Omental fat pad (tissue), 4 donors: ENCODE data around the gene LRP5. TPM values are rescaled to one million over a fixed set of nuclear protein-coding genes. Genes with fewer than 3 reads are reported as not detected.
A peak's percentile ranks its signal among the peaks of the same experiment; 100 is the strongest.
"Not testable (repeated sequence)": the region's sequence is repeated elsewhere in the genome, so short reads cannot be mapped to it uniquely, and the experiment has no call there.

Experiments
- ATAC-seq: fragments of 150-250 bp; one replicate; pipeline ENCODE4 v1.9.1; 2016; ENCODE audit warnings: mild to moderate bottlenecking, moderate library complexity; ENCODE audit not compliant: low FRiP score
- DNase-seq: peaks from one replicate; pipeline ENCODE4 v3.0.0-alpha.2; 2019; ENCODE audit warnings: low spot score
- total RNA-seq, 4 donors: library from RNA; depleted of rRNA; stranded (reverse); fragments of >200 nt; gene quantifications; one replicate each; pipeline ENCODE4 v1.1.0, GENCODE V29; 2016
- TF ChIP-seq, protein P1 (sequence below), 3 donors: fragments of 450-650 bp; IDR thresholded peaks; one replicate each; pipeline ENCODE4 v1.5.1; 2016 to 2017; ENCODE audit warnings: antibody characterized with exemption in 3 of 3, mild to moderate bottlenecking in 3 of 3, moderate library complexity in 2 of 3

Gene LRP5
- total RNA-seq, 4 donors from 2014 or later = 18.0 to 44.5 (median 34.6) TPM

DNA sequence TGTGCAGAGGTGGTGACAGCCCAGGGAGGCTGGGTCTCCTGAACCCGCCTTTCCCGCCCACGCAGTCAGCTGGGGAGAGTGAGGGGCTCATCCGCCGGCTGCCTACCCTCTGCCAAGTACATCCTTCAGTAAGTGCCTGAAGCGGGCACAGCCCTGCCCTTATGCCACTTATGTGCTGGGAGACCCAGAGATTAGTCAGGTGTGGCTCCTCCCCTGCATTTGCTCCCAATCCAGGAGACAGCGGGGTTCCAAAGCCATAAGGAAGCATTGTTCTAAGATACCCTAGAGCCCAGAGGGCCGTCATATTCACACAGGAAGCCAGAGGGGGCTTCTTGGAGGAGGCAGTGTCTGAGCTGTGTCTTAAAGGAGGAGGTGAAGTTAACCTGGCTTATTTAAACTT is 142.4 kb downstream of the LRP5 start:
- ATAC-seq = no peak
- DNase-seq = no peak
- TF ChIP-seq, protein P1, sequence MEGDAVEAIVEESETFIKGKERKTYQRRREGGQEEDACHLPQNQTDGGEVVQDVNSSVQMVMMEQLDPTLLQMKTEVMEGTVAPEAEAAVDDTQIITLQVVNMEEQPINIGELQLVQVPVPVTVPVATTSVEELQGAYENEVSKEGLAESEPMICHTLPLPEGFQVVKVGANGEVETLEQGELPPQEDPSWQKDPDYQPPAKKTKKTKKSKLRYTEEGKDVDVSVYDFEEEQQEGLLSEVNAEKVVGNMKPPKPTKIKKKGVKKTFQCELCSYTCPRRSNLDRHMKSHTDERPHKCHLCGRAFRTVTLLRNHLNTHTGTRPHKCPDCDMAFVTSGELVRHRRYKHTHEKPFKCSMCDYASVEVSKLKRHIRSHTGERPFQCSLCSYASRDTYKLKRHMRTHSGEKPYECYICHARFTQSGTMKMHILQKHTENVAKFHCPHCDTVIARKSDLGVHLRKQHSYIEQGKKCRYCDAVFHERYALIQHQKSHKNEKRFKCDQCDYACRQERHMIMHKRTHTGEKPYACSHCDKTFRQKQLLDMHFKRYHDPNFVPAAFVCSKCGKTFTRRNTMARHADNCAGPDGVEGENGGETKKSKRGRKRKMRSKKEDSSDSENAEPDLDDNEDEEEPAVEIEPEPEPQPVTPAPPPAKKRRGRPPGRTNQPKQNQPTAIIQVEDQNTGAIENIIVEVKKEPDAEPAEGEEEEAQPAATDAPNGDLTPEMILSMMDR (IDR thresholded peaks at IDR 0.05) = no peak

DNA sequence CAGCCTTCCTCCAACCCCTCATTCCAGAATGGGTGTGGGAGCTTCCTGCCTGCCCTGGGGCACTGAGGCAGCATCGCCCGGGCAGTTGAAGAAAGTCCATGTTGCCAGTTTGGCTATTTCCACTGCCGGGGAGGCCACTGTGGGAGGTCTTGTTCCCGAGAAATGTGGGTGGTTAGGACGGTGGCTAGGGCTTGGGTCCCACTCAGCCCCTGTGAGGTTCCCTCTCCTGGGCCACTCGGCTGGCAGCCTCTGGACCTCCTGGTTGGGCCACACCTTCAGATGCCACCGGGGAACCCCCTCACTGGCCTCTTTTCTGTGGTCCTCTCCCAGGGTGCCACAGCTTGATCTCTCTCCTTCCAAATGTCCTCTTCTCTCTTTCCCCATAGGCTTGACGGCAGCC is 143.1 kb downstream of the LRP5 start:
- DNase-seq (no peak), ATAC-seq (no peak)
- TF ChIP-seq, protein P1 (IDR thresholded peaks at IDR 0.05) = no peak

DNA sequence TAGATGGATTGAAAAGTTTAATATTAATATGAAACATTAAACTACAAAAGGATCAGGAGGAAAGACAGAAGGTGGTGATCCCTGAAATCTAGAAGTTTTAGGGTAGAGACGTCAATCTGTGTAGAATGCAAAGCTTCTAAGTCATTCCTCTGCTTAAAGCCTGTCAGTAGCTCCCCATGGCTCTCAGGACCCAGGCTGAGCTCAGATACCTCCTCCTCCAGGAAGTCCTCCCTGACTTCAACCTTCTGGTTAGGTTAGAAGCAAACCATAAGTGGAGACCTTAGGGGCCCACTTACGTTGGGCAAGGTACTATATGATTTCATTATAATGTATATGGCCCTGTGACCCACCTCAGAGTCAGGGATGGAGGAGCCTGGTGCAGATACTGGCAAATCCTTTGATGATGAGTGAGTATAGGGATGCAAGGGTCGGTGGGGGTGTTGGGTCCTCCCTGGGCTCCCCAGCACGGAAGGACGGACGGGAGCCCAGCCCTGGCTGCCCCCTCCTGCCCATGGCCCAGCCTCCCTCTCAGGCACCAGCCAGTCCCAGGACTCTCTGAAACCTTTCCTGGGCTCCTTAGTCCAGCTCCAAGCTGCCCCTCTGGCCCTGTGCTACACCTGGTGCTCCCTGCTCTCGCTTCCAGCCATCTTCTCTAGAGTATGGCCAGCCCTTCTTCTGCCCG is 145.0 kb downstream of the LRP5 start:
- TF ChIP-seq, protein P1 (IDR thresholded peaks at IDR 0.05) = no peak
- ATAC-seq (no peak), DNase-seq (no peak)

DNA sequence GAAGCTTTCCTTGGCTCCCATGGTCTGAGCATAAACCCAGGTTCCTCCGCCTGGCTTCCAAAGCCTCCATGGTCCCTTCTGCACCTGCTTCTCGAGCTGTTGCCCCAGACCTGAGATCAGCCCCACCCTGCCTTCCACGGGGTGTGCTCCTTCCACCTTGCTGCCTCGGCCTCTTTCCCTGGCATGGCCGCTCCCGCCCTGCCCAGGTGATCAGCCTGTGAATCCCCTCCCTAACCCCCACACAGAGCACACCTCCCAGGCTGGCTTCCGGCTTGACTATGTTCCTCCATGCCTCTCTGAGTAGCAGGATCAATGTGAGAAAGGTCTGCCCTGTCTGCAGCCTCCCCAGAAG is 145.5 kb downstream of the LRP5 start:
- DNase-seq (no peak), ATAC-seq (no peak)
- TF ChIP-seq, protein P1 (IDR thresholded peaks at IDR 0.05) = no peak

DNA sequence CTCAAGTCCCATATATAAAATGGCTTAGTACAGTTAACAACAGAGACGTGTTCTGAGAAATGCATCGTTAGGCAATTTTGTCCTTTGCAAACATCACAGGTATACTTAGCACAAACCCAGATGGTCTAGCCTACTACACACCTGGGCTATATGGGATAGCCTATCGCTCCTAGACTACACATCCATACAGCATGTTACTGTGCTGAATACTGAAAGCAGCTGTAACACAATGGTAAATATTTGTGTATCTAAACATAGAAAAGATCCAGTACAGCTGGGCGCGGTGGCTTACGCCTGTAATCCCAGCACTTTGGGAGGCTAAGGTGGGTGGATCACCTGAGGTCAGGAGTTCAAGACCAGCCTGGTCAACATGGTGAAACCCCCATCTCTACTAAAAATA is 145.9 kb downstream of the LRP5 start:
- not testable (repeated sequence) for DNase-seq, ATAC-seq

DNA sequence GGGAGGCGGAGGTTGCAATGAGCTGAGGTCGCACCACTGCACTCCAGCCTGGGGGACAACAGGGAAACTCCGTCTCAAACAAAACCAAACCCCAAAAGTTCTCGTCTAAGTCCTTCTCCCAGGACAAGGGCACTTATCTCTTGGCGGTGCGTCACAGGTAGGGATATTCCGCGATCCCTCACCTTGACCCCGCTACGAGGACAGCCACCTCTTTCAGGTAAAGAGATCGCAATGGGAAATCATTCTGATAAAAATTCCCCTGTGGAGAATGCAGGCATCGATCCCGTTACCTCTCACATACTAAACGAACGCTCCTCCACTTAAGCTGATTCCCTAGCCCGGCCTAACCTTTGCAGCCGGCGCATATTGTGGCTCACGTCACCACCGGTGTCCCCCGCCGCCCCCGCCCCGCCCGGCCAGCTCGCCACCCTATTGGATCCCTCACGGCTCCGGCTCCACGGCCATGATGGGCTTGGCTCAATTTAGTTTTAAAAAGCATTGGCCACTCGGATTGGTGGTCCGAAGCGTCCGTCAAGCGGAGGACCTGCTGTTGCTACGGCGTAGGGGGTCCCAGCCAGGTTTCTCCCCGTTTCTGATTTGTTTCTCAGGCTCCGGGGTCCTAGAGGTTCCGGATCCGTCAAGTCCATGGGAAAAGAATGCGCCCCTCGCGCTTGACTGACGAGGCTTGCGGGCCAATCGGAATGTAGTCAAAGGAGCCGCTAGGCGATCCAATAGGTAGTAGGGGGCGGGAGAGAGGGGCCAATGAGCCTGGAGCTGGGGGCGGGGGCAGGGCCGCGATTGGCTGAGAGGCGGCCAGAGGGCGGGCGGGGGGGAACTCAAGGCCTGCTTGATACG is 147.7 kb downstream of the LRP5 start:
- DNase-seq = peak; percentile 90
- peak; percentile 96 for ATAC-seq
- TF ChIP-seq, protein P1 (IDR thresholded peaks at IDR 0.05) = no peak

DNA sequence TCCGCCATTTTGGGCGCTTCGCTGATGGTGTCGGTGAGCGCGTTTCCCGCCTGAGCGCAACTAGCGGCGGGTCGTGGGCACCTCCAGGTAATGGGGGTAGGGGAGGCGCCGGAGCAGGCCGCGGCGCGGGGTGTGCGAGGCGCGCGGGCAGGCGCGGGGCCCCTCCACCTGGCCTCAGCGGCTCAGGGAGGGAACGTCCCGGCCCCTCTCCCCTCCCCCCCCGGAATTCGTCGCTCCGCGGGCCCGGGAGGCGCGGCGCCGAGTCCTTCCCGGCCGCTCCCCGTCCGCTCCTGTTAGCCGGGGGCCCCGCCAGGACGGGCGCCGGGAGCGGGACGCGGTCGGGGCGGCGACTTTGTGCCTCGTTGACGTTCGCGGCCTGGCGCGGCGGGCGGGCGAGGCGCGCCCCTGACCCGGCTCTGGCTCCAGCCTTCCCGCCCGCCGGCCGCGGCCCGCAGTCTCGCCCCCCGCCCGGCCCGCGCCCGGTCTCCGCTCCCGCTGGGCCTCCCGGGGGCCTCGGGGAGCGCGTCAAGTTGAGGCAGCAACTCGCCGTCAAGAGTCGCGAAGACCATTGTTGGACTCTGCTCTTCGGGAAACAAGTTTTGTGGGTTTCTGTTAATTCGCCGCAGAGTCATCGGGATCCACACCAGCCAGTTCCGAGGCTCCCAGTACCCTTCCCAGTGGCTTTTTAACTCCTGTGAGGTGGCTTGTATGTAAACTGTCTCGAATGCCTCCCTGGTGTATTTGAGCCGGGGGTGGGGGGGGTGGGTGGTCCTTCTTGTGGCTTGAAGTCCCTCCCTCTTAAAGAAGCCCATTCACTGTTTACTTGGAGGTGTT is 148.6 kb downstream of the LRP5 start, which contains the start of gene PPP6R3:
Gene PPP6R3, plus strand, starts transcription at position 12 of the 834 bp plus-strand sequence. CDS start 76,913 bp downstream, outside the sequence.
- peak; percentile 47 for ATAC-seq
- TF ChIP-seq, protein P1 (IDR thresholded peaks at IDR 0.05) = no peak
- DNase-seq = no peak
